ENCODE results near the gene HACL1.
A peak's percentile ranks its signal among the peaks of the same experiment; 100 is the strongest.

The HACL1 gene

DNA sequence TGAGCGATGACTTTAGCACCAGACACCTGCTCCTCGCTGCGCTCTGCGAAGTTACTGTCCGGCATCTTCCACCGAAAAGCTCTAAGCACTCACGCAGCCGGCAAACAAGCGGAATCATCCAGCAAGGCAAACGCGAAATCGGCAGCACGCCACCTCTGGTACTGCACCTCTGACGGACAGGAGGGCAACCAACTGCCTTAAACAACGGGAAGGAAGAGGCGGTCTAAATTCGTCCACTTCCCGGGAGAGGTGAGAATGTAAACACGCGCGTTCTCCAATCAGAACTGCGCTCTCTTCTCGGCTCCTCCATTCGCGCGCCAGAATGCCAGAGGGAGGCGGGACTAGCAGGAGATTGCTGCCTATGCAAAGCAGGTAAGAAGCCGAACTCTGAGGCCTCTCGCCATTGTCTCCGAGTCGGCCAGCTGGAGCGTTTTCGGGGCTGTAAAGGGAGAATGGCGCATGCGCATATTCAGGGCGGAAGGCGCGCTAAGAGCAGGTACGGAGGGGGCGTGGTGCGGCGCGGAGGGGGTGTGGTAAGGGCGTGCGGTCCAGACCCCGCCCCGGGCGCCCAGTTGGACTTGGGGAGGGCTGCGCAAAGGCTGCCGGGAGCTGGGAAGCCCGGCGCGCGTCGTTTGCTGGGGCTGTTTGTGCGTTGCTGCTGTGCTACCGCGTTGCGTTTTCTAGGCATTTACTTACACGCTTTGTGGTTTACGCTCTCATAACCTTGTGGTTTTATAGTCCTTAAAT lies at the start of gene HACL1, which contains the start of gene BTD:
Gene HACL1, minus strand, starts transcription at position 171 of the 747 bp plus-strand sequence. Its CDS starts 106 bp downstream, at position 65.
Gene BTD, plus strand, starts transcription at position 347 of the 747 bp plus-strand sequence. CDS start 33,695 bp downstream, outside the sequence.
- peak; percentile 99 for DNase-seq

DNA sequence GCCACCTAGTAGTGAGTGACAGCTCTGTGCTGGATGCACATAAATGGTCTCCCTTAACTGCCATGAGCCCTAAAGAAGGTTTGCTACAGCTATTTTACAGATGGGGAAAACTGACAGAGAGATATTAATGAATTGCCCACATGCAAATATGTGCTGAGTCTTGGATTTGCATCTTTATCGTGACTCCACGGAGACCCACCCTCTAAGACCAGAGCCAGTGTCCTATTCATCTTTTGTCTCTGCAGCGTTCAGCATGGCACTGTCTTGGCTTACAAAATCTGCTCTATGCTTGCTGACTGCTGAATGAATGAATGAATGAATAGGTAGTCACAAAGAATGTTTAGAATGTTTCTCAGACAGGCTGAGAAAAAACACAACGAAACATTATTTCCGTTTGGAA lies 48.5 kb upstream of the HACL1 start:
- DNase-seq, result no peak

DNA sequence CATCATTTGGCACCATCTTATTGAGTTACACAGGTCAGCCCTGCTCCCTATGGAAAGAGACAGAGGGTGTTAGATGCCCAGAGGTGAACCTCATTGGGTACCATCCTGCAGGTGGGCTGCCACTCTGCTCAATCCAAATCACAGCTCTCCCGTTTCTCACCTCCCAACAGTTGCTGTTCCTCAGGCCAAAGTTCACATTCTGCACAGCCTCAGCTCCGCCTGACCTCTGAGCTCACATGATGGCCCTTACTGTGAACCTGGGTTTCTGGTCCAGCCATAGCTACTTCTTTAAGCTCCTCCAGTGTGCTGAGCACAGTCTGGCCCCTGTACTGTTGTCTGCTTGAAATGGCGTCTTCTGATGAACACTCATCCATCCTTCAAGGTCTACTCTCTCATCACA lies 48.0 kb upstream of the HACL1 start:
- no peak for DNase-seq

DNA sequence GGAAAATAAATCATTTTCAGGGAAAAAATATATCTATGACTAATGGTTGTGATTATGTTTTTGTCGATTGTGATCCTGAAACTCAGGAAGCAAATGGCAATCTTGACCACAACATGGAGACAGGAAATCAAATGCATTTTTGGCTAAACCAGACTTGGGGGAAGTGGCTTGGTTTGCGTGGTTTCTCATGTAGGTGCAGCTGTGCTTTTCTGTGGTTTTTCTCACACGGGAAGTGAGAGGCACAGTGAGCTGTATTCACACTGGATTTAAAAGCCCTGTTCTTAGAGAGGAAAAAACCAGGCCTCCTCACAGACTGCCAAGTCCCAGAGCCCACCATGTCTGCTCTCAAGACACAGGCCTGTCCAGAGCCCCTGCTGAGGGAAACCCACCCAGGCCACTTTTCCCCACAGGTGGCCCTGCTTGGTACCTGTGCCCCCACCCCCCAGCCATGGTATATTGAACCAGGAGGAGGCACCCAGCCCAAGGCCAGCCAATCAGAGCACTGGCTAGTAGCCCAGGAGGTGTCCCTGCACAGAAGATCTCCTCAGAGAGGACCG lies 46.3 kb upstream of the HACL1 start:
- DNase-seq, result peak; percentile 15

DNA sequence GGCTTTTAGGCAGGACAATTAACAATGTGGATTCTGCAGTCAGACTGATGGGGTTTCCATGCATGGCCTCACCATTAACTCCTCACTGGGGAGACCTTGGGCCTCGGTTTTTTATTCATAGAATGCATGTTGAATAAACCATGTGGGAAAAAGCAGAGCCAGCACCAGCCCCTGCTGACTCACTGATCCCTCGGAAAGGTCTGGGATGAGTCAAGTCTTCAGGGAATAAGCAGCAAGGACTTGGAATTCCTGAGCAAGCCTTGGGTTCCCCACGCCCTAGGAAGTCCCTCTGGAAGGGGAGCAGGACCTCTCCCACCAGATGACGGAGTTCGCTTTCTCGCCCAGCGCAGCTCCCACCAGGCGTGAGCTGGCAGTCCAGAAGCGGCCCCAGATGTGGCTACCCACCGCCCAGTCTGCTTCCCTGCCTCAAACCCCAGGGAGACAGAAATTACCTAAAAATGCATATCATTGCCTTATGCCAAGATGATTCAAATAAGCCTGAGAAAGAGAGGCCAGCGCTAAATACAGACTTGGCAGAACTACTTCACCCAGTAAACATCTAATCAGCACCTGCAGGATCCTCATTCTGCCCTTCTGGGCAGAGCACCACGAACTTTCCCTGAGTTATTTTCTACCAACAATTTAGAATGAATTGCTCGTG lies 45.6 kb upstream of the HACL1 start:
- DNase-seq, result no peak

DNA sequence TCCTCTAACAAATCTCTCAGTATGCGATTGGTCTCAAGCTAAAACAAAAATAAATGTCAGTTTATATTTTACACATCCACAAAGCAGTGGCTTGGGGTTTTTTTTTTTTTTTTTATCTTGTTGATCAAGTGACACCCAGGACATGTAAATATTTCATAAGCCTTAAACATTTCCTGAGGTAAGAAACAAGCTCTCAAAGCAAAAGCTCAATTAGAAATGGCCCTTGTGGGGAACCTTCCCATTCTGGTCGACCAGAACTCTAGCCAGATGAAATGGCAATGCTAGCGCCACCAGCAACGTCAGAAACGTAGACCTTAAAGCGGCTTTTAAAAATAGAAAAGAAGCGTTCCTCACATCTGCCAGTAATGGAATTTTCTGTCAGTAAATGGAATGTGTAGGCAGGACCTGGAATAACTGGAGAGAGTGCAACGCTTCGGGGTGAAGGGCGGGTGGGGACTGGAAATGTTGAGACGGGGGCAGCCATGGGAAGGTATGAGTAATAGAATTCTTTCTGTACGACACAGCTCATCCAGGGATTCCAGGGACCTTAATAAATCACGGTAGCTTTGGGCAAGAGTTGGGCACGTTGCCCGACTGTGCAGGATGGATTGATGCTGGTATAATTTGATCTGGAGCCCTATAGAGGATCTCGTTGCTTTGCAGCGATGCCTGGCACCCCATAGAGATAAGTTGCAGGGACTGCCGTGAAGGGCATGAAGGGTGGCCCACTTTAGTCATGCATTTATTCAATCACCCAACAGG lies 44.6 kb upstream of the HACL1 start:
- DNase-seq, result no peak

DNA sequence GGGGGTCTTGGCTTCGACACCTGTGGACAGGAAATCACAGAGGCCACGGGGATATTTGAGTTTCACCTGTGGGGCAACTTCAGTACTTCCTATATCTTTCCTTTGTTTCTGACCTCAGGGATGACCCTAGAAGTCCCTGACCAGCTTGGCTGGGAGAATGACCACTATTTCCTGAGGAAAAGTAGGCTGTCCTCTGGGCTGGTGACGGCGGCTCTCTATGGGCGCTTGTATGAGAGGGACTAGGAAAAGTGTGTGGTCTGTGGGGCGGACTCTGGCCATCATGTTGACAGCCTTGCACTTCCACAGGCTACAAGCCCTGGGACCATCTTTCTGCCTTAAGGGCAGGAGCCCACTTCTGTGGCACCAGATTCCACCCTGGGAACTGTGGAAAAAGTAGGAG lies 43.9 kb upstream of the HACL1 start:
- DNase-seq, result no peak

DNA sequence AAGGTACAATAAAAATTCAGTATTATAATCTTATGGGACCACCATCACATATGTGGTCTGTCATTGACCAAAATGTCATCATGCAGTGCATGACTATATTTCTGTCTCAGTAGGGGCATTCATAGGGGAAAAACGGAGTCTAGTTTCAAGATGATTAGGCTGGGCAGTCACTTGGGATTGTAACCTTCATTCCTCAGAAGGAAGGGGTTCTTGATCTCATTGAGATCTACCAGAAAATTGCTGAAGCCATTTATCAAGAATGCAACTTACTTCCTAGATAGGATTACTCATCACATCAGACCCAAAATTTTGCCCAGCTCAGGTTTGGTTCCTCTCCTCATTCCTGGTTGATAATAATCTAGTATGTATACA lies 37.5 kb upstream of the HACL1 start:
- no peak for DNase-seq

DNA sequence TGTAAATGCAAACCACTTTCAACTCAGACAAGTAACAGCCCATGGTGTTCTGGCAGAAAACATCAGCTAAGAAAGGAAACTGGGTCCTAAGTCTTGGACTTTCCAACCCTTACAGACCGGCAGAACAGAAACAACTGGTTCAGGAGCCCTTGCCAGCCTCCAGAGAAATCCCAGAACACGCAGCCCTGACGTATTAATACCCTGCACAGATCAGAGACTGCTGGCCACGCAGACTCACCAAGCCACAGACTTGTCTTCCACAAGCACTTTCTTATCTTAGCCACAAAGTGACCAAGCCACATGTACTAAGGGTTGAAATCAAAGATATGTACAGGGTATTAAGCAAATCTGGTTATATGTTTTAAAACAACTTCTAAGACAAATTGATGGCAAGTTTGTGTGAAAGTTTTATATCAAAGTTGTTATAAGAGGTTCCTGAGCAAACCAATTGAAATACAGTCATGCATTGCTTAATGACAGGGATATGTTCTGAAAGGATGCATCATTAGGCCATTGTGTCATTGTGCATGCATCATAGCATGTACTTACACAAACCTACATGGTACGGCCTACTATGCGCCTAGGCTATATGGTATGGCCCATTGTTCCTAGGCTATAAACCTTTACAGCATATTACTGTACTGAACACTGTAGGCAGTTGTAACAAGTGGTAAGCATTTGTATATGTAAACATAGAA lies 37.0 kb upstream of the HACL1 start:
- no peak for DNase-seq

DNA sequence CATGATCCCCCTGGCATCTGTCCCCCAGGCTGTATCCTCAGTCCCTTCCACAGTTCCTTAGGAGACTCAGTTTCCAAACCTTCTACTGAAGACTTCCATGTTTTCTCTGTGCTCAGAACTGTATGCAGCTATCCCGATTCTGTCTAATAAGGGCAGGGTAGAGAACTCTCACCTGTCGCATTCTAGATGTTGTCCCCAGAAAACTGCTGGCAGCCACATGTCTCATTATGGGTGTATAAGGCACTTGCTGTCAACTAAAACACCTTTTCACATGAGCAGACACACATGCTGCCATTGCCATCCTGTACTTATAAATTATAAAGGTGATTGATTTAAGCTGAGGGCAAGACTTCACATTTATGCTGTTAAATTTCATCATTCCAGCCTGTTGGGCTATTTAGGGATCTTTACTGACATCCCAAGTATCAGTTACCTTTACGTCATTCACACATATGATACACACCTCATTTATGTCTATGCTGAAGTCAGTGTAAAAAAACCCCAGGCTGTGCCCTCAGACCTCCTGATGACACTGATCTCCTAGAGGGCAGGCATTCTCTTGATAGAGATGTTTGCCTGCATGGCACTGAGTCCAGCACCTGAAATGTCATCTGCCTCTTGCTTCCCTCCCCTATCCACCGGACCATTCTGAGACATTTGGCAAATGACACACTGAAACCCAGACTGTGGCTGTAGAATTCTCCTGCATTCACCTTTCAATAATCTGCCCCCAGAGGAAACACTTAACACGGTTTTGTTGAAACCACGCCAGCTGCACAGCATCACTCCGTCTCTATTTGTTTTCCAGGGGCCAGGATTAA lies 36.0 kb upstream of the HACL1 start:
- DNase-seq, result no peak

DNA sequence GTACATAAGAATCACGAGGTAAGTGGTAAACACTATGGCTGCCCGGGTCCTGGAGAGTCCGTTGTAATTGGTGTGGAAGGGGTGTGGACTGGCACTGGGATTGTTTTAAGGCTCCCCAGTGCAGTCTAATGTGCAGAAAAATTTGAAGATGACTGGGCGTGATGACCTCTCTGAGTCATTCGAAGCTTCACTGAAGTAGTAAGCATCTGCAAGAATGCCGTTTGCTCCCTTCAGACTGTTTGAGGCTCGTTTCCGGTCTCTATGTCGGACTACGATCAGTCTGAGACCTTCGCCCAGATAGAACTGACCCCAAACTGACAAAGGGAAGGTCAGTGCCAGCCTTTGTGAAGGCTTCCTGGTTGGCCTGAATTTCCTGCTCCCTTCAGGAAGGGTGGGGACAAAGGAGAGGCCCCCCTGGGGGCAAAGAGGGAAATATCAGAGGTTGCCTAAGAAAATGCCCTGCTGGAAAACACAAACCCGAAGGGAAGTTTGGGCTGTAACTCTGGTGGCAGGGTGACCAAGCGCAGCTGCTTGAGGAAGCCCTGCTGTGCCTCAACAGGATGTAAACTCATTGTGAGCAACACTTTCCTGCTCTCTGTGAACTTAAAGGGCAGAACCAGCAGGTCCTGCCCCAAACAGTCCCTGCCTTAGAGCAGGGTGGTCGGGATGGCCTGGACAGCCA lies 34.8 kb upstream of the HACL1 start:
- peak; percentile 19 for DNase-seq

DNA sequence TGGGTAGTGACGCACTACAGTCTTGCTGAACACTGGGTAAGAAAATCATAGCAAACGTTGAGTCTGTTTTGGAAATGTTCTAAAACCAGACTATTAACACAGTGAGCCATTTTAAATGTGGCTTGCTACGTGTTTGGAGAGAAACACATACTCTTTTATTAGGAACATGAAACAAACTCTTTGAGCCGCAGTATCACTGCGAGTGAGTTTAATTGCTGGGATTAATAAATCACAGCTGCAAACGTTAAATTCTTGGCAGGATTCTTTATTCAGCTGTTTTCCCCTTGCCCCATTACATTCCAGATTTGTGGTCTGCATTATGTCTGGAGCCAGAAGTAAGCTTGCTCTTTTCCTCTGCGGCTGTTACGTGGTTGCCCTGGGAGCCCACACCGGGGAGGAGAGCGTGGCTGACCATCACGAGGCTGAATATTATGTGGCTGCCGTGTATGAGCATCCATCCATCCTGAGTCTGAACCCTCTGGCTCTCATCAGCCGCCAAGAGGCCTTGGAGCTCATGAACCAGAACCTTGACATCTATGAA lies 33.8 kb upstream of the HACL1 start:
- no peak for DNase-seq

DNA sequence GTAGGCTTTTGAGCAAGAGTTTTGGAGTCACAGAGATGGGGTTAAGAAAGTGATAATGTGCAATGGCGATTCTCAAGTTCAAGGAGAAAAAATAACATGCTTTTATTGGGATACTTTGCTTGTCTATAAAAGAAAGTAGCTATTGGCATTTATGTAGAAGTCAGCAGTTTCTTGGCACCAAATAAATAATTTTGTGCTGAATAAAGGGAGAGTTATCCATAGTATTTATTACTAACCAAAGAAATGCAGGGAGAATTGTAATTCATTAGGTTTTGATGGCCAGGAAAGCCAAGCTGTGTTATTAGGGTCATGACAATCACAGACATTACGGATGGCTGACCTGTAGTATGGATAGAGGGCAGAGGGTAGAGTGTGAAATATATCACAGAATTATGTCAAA lies 33.3 kb upstream of the HACL1 start:
- no peak for DNase-seq

DNA sequence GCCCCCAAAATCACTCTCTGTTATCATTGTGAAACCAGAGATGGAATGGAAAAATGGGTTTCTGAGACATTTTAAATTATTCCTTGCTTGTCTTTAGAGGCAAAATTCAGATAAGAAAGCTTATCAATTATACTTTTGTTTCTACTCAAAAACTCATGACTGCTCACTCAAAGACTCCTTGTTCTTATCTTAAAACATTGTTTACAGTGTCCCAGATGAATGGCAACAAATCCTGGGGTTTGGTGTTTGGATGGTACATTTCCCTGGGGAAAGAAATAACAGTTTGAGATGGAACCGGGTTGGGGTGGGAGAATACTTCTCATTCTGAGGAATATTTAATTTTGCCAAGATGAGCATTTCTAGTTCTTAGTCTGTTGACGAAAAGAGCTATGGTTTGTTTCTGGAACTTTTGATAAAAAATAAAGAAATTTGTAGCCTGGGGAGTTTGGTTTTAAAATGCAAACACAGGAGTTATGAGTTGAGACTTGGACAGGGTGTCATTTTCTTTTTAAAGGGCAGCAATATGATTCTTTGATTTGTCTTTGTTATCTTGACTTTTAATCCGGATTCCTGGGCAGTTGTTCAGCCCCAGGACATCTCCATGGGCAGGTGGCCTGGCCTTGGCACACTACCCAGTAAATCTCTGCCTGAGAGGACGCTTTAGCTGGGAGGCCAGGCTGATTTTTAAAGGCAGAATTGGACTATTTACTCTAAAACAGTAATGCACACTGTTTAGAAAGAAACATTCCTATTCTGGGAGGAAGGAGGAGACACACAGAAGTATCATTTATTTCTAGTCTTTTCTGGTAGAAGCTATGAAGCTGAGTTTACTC lies 32.6 kb upstream of the HACL1 start:
- DNase-seq, result no peak

DNA sequence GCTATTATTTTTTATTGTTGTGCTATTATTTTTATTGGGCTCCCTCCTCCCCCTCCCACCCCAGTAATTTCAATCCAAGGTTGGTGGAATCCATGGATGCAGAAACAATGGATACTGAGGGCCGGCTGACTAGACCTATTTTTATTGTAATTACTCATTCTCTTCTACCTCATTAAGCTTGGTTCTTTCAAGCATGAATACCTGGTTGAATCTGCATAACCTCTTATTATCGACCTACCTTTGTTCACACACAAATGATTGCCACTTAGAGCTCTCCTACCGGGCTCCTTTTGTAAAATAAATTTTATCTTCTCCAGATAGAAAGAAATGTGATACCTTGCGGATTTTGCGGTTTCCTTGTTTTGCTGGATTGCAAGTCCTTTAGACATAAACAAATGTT lies 31.8 kb upstream of the HACL1 start:
- no peak for DNase-seq

DNA sequence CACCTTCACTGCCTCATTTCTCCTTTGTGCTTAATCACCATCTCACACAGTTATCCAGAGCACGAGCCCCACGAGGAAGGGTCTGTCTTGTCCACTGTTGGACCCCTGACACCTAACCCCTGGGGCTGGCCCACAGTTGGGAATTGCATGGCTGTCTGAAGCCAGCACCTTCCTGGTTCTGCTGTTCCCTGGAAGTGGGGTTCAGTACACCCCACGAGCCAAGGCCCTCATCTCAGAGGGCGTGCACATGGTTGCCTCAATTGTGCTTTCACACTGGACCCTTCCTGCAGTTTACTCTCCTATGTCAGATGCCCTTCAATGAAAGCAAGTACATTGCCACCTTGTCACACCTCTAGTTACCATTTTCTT lies 30.8 kb upstream of the HACL1 start:
- no peak for DNase-seq

DNA sequence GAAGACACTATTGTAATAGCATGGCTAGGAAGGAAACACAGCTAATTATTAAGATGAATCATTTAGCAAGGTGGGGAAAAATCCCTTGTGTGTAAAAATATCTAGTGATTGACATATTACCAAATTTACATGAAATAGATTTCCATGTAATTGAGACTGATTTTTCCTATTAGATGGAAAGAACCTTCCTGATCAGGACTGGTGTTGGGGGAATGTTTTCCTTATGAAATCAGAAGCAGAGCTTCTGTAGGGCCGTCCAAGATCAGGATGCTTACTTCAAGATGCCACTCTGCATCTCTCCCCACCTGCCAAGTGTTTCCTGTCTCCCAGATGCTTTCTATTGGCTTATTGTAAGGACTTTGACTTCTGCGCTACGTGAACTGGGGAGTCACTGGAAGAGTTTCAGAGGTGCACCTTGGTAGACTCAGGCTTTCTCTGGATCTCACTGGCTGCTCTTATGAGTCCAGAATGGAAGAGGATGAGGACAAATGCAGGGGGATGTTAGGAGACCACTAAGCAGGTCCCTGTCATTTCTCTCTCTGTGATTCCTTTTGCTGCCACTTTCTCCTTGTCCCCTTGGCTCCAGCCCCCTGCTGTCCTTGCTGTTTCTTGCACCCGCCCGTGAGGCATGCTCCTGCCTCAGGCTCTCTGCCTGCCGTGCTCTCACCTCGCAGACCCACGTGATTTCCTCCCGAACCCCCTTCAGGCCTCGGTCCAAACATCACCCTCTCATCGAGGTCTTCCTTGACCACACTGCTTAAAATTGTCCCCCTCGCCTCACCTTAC lies 30.2 kb upstream of the HACL1 start:
- no peak for DNase-seq

DNA sequence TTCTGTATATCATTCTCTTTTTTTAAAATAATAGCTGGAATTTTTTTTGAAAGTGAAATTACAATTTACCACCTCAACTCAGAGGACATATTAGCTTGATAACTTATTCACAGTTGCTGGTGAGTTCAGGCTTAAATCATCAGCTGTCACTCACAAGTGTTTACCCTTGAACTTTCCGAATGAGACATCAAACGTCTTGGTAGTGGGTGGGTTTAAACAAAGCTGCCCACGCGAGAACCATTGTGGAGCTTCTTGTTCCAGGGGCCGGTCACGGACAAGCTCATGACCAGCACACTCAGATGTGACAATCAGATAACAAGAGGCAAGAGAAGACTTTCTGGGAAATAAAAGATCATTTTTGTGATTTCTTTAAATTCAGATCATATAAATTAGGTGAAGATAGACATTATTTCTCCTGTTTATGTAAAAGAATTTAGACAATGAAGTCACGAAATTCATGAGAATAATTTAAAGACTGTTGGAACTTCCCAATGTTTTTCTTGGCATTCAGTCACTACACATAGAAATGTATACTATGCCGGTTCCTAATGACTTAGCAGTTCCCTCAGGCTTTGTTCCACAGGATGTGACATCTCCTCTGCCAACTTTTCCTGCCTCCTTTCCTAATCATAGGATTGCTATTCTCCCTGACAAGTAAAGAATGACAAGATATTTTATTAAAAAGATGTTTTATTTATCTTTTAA lies 29.4 kb upstream of the HACL1 start:
- DNase-seq, result peak; percentile 23

All from stimulated activated CD4-positive, alpha-beta T cell treated with anti-CD3 and anti-CD28 coated beads, Interleukin-4, amount 100 ng/mL, for 1 hour (primary cell).